NCI-H187 (cell line): ENCODE results near the gene TASP1.

Source experiments
- DNase-seq, 2 experiments: peaks; one replicate each; lab custom pipeline; 2025; lab: John Stamatoyannopoulos, UW

The TASP1 gene

DNA sequence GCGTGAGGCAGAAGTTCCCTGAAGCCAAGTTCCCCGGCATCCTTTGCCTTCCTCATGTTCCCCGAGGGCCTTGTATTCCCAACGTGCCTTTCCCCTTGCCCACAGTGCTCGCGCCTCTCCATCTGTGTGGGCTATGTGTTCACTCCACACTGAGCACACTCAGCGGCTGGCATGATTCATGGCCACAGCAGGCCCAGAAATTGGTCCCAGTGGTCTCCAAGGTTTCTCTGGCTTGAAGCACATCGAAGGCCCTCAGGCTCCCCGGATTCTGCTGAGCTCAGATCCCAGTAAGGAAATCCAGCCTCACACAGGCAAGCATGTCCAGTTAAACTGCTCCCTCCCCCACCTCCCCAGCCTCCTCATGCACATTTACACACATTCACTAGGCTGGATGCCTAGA is 294.1 kb downstream of the TASP1 start:
- DNase-seq = no peak

DNA sequence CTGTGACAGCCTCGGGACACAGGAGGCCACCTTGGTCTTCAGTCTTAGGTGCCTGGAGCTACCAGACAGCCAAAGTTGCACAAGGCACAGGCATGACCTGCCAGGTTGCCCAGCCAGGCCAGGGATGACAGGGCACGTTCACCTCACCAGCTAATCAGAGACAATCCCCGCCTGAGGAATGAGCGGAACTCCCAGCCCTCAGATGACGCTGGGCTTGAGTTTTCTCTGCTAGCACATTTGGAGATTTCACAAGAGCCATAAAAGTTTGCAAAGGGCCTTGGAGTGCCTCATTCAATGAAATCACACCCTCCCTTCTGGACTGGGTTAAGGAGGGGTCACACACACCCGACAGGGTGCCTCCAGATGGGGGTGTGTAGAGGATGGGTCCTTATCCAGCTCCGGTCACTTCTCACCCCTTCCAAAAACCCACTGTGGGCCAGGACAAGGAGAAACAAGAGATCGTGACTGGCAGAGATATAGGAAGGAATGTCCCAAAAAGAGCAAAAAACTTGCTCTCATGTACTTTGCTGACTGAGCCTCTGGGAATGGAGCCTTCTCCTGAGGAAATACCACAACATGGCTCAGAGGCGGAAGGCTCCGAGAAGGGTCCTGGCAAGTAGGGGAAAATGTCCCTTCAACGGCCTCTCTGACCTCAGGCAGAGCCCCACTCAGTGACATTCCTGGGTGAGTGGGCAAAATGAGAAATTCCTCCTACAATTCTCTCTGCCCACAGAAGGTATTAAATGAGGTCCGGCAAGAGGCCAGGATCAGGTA is 296.1 kb downstream of the TASP1 start:
- DNase-seq = no peak

DNA sequence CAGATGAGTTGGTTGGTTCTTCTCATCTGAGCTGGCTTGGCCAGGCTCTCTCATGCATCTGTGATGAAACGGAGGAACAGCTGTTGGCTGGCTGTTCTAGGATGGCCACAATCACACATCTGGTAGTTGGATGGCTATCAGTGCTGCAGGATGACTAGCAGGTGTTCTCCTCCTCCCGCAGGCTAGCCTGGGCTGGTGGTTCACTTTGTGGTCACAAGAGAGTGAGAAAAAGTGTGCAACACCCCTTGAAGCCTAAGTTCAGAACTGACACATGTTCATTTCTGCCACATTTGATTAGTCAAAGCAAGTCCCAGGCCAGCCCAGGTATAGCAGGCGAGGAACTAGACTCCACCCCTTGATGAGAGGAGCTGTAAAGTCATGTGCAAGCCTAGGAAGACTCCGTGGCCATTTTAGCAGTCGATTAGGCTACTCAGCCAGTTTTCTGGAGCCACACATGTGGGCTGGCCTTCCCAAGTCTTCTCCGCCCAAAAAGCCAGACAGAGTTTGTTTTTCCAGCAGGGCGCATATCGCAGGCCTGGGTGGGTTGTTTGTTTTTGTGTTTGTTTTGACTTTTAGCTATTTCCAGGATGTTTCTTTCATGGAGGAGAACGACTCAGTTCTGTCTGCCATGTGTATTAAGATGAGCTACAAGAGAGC is 296.9 kb downstream of the TASP1 start:
- no peak for DNase-seq

DNA sequence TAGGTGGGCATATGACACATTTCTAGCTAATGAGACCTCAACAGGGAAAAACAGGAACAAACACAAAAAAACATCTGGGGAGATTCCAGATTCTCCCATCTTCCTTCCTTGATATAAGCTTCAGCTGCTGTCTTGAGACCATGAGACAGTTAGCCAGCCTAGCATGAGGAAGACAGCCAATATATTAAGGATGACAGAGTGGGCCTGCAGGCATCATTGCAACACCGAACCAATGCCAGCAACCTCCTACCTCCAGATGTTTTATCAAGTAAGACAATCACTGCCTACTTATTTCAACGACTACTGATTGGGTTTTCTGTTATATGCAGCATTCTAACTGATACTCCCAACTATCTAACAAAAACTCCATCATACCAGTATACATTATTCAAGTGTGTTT is 298.6 kb downstream of the TASP1 start:
- no peak for DNase-seq
